ENCODE data around the gene GALNTL6.

DNA sequence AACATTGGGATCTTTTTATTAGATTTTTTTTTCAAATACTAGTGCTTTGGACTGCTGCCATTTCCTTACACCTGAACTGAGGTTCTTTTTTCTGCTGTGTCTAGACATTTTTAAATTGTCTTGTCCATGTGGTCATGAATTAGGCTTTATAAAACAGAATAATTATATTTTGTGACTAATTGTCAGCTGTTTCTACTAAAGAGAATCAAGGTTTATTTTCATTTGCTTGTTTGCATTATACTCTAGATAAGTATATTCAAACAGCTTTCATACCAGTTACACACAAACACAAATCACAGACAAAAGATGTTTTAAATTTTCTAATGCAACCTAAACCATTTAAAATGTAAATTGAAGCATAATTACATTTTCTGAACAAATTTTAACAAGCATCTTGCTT, 194.7 kb downstream of the GALNTL6 start:
- TF ChIP-seq POLR2A (IDR thresholded peaks at IDR 0.05; ENCODE audit: borderline replicate concordance, extremely low read depth, insufficient read depth, insufficient read length) (no peak), RAD21 (IDR thresholded peaks at IDR 0.05; ENCODE audit: low read depth) (no peak), ELF1 (IDR thresholded peaks at IDR 0.05; ENCODE audit: borderline replicate concordance, low read depth) (no peak), CBX3 (IDR thresholded peaks at IDR 0.05; ENCODE audit: low read depth) (no peak), POLR2AphosphoS5 (IDR thresholded peaks at IDR 0.05; ENCODE audit: low read depth, low read length) (no peak), CEBPB (IDR thresholded peaks at IDR 0.05; ENCODE audit: low read depth) (no peak), EGR1 (IDR thresholded peaks at IDR 0.05; ENCODE audit: low read depth) (no peak)
- TF ChIP-seq, protein P1, sequence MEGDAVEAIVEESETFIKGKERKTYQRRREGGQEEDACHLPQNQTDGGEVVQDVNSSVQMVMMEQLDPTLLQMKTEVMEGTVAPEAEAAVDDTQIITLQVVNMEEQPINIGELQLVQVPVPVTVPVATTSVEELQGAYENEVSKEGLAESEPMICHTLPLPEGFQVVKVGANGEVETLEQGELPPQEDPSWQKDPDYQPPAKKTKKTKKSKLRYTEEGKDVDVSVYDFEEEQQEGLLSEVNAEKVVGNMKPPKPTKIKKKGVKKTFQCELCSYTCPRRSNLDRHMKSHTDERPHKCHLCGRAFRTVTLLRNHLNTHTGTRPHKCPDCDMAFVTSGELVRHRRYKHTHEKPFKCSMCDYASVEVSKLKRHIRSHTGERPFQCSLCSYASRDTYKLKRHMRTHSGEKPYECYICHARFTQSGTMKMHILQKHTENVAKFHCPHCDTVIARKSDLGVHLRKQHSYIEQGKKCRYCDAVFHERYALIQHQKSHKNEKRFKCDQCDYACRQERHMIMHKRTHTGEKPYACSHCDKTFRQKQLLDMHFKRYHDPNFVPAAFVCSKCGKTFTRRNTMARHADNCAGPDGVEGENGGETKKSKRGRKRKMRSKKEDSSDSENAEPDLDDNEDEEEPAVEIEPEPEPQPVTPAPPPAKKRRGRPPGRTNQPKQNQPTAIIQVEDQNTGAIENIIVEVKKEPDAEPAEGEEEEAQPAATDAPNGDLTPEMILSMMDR (IDR thresholded peaks at IDR 0.05 in 2 of 3, conservative IDR thresholded peaks at IDR 0.05 in 1 of 3; ENCODE audit: borderline replicate concordance in 1 of 3, insufficient read depth in 1 of 3, low read depth in 2 of 3, low read length in 2 of 3) = no peak
